ENCODE data around the gene TWIST2. TPM values are rescaled to one million over a fixed set of nuclear protein-coding genes. Genes with fewer than 3 reads are reported as not detected.

The TWIST2 gene
- total RNA-seq, 4 donors from 2014 or later, result 90.8 to 141 (median 116) TPM

- TF ChIP-seq CTCF (IDR thresholded peaks at IDR 0.05), result no peak
- ATAC-seq (ENCODE audit: low FRiP score) (no peak), DNase-seq (ENCODE audit: low spot score) (no peak)
These were observed 107.1 kb downstream of the TWIST2 start for GRCh38 chr2:238954841-238955591.

- DNase-seq (ENCODE audit: low spot score) (no peak), ATAC-seq (ENCODE audit: low FRiP score) (no peak)
These were observed 108.0 kb downstream of the TWIST2 start for GRCh38 chr2:238955648-238956531.

GRCh38 chr2:238956676-238957075 is 108.8 kb downstream of the TWIST2 start:
- DNase-seq (ENCODE audit: low spot score) (no peak), ATAC-seq (ENCODE audit: low FRiP score) (no peak)
- TF ChIP-seq CTCF (IDR thresholded peaks at IDR 0.05), result no peak

More at GRCh38 chr2:238955648-238956531, 108.0 kb downstream of the TWIST2 start:
- no peak for TF ChIP-seq CTCF (IDR thresholded peaks at IDR 0.05)

All from omental fat pad (tissue), 4 donors.